Posterior cingulate gyrus (tissue), 11 donors: ENCODE data around the gene RIPOR3.
A peak's percentile ranks its signal among the peaks of the same experiment; 100 is the strongest.
"Not testable (repeated sequence)": the region's sequence is repeated elsewhere in the genome, so short reads cannot be mapped to it uniquely, and the experiment has no call there.

Source experiments
- DNase-seq, 10 donors: peaks; one replicate each; pipeline versions ENCODE4 v3.0.0 to v3.0.0-alpha.2; 2020 to 2021; ENCODE audit warnings: mixed read lengths in 3 of 10
- intact Hi-C: fragments of 100-400 bp; cut with DNase I; formaldehyde crosslinking; loops from one replicate; pipeline ENCODE4 v1.15.1; 2023

Gene RIPOR3

DNA sequence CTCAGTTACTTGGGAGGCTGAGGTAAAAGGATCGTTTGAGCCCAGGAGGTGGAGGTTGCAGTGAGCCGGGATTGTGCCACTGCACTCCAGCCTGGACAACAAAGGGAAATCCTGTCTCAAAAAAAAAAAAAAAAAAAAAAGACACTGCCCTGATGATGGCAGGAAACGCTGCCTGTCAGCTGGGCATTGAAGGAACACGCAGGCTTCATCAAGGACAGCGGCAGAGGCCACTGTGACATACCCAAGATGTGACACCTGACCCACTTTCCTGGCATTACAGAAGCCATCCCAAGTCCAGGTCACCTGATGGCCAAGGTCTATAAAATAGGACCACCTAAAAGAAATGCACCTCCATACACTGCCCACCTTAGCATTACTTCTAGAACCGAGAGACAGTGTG lies 75.9 kb downstream of the RIPOR3 start:
- DNase-seq = no peak
- intact Hi-C loops = no loop called here

DNA sequence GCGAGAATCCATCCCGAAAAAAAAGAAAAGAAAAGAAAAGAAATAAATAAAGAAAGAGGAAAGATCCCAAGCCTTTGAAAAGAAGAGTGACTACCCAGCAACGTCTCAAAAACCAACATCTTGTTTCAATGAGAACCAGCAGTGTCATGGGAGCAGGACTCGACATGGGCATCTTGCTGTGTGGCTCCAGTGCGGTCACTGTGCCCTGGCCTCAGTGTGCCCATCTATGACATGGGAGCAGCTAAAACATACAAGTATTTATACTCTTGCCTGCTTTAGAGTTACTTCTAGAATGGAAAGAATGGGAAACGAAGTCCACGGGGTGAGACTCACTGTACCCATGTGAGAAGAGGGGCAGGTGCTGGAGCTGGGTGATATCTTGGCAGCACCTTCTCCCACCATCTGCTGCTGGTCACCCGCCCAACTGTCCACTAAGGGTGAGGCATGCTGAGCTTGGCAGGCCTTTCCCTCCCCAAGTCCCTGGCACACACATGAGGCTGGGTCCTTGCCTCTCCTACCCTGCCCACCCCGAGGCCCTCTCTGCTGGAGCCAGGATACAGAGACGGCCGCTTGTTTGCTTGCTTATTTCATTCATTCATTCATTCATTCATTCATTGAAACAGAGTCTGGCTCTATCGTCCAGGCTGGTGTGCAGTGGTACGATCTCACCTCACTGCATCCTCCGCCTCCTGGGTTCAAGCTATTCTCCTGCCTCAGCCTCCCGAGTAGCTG lies 77.7 kb downstream of the RIPOR3 start:
- DNase-seq = no peak
- intact Hi-C loops = no loop called here

DNA sequence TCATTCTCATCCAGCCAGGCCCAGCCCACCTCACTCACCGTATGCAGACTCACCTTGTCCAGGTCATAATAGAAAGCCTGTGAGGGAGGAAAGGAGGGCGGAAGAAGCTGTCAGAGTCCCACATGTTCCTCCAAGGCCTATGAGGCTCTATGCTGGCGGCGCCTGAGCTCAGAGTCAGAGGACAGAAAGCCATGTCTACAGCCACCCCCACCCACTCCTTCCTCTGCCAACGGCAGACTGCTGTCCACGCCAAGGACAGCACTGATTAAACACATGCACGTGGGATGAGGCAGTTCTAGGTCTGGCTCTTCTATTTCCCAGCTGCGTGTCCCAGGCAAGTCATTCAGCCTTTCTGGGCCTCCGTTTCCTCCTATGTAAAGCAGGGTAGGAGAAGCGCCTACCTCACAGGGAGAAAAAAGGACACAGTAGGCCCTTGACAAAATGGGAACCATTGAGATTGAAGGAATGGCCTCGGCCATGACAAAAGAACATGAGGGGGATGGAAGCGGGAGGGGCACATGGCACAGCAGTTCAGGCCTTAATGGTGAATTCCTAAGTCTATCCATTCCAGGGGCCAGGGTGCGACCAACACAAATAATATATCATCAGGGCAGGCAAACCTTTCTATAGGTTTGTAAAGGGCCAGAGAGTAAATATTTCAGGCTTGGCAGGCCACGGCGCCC lies 80.1 kb downstream of the RIPOR3 start:
- no peak for DNase-seq
- intact Hi-C loops = no loop called here

DNA sequence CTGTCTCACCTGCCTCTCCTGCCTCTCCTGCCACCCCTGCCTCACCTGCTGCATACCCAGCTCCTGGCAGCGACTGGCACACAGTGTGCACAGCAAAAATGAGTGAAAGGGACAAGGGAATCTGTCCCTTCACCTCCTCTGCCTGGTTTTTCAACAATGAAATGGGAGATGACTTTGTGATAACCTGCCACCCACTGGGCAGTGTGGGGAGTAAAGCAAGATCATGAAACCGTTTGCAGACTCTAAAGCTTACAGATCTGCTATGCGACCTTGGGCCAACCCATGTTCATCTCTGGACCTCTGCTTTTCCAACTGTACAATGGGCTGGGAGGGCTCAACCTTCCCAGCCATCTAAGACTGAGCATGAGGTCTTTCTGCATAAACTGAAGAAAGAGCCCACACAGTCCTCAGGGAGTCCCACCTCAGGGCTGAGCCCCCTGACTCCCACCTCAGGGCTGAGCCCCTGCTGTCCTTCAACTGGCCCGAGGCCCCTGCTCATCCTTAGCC lies 81.1 kb downstream of the RIPOR3 start:
- no peak for DNase-seq
- intact Hi-C loops = no loop called here

DNA sequence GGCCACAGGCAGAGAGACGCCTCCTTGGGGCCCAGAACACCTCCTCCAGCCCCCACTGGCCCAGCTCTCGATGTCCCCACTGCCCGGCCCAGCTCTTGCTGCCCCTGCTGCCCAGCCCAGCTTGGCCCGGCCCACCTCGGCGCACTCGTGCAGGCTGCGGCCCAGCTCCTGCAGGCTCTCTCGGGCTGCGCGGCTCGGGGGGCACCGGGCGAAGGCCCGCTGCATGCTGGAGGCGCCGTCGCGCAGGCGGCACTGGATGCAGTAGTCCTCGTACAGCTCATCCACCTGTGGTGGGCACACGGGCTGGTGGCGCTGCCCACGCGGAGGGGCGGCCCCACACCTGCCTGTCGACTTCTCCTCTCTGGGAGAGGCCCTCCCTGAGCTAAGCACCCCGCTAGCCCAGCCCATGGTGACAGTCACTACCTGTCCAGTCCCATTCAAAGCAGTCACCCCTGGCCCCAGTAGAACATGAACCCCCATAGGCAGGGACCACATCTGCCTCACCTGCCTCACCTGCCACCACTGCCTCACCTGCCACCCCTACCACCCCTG lies 81.8 kb downstream of the RIPOR3 start:
- intact Hi-C loops = no loop called here
- DNase-seq = no peak

DNA sequence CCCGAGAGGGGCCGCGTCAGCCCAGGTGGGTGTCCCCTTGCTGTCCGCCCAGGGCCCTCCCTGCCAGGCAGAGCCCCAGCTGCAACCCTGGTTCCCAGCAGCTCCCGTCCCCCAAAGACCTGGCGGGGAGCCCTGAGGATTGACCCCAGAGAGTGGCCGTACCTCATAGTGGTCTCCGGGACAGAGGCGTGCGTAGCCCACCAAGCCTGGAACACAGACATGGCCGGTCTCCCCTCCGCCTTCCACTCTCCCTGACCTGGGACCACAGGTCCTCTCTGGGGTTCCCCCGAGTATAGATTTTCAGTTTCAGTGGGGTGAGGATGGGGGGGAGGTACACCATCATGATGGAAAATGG lies 82.6 kb downstream of the RIPOR3 start:
- intact Hi-C loops = no loop called here
- DNase-seq = no peak

DNA sequence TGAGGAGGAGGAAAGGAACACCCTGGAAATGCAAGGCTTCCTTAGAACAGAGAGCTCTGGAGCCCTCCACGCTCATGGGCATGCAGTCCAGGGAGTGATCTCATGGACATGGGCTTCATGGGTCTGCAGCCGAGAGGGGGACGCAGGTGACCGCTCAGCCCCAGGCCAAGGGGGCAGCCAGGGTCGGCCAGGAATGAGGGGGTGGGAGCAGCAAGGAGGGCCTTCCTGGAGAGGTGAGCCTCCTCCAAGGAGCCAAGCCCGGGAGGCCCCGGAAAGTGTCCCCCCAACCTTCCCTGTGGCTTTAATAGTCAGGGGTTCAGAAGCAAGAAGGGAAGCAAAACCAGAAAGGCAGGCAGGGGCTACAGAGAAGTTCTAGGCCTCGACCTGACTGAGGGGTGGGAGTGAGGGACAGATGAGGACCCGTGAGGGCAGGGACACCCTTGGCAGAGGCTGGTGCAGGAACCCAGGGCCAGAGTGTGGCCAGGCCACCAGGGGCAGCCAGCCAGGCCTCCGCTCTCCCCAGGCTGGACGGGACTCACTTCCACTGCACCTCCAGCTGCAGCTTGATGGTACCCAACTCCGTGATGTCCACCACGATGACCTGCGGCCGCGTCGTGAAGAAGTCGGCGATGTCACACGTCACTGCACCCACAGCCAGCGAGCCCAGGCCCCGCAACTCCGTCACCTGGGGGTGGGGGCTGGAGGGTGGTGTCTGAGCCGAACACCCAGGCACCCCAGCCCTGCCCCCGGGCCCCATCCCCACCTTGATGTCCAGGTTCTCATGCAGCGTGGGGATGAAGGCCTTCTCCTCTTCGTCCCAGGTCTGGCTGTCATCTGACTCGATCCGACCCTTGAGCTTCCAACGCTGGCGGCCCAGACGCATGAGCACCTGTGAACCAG lies 83.2 kb downstream of the RIPOR3 start:
- intact Hi-C loops = no loop called here
- DNase-seq = no peak

DNA sequence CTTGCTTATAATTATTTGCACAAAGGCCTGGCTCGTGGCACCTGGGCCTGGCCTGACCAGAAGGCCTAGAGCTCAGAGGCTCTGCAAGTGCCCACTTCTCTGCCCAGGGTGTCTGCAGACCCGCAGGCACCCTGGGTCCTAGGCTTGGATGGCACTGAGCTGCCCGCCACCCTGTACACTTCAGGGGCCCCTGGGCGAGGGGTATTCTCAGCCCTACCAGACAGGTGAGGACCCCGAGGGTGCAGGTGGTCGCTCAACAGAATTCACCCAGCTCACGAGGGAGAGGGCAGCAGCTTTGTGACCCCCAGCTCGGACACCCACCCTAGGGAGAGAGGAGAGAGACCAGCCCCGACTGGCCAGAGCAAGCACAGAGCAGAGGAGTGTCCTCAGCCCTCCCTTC lies 83.9 kb downstream of the RIPOR3 start:
- intact Hi-C loops = no loop called here
- DNase-seq = no peak

DNA sequence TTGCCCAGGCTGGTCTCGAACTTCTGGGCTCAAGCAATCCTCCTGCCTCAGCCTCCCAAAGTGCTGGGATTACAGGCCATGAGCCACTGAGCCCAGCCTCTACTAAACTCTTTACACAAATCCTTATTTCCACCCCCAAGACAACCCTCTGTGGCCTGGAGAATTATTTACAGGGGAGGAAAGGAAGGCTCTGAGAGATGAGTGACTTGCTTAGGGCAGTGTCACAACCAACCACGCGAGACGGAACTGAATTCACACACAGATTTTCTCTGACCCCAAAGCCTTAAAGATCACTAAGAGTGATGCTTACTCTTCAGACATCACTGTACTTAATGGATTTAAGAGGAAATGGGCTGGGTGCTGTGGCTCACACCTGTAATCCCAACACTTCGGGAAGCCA lies 86.2 kb downstream of the RIPOR3 start:
- intact Hi-C loops = no loop called here
- DNase-seq = no peak

DNA sequence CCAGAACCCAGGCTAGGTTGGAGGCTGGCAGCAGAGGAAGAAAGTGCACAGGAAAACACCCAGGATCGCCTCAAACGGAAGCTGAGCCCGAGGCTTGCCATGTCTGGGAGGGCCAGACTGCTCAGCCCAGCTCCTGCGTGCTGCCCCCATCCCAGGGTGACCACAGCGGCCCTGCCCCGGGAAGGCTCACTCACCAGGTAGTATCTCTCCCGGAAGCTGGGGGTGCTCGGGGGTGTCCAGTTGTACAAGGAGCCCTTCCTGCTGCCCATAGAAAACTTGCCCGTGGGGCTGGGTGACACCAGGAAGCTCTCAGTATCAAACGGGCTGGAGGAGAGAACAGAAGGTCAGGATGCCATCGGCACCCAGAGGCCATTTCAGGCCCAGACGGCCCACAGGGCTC lies 86.9 kb downstream of the RIPOR3 start:
- intact Hi-C loops = no loop called here

DNA sequence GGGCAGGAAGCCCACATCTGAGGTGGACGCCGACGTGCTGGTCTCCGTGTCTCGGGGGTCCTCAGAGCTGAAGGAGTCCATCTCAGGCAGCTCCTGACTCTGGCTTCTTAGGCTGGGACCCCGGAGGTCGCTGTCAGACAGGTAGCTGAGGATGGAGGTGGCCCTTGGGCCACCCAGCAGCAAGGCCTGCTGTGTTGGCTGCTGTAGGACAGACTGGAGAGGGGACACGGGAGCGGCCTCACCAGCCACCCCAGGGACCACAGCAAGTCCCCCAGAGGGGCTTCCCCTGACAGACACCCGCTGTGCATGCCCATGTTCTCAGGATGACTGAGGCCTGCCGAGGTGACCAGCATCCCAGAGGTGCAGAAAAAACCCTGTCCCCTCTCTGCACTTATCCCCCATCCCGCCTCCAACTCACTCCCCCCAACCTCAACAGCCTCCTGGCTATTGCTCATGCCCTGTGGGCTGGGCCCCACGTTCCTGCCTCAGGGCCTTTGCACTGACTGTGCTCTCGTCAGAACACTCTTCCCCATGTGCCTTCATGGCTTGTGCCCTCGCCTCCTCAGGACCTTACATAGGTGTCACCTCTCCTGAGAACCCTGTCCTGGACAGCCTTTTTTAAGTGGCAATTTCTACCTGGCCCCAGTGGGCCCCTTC lies 88.8 kb downstream of the RIPOR3 start:
- DNase-seq = no peak
- intact Hi-C loops = no loop called here

More for the DNA sequence above, 86.9 kb downstream of the RIPOR3 start:
- no peak for DNase-seq

DNA sequence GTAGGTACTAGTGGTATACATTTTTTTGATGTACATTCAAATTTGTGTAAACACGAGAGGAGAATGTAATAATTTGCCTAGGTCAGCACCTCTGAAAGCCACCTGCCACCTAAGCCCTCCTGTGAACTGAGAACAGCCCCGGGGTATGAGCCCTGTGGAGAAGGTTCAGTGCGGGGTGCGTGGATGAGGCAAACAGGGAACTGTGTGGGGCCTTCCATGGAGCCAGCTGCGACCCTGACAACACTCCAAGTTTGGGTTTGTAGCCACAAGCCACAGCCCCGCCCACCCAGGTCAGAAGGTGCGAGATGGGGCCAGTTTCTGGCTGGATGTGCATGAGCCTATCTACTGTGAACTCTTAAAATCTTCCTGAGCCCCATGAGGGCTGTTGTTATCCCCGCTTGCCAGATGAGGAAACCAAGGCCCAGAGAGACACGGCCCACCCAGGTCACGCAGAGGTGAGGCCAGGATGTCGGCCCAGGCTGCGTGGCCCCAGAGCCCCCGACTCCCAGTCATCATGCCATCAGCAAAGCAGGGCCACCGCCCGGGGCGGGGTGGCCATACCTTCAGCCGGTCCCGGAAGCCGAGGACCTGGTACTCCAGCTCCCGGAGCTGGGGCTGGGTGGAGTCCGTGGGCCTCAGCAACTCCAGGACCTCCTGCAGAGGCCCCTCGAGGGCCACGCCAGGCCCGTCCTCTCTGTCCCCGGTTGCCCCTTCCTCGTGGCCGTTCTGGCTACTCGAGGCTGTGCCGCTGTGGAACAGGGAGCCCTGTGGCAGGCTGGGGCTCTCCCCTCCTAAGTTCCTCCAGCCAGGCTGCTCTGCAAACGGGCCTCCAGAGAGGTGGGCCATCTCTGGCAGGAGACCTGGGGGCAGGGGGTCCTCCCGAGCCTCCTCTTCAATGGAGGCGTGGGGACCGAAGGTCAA lies 89.6 kb downstream of the RIPOR3 start:
- intact Hi-C loops = no loop called here
- DNase-seq = no peak

DNA sequence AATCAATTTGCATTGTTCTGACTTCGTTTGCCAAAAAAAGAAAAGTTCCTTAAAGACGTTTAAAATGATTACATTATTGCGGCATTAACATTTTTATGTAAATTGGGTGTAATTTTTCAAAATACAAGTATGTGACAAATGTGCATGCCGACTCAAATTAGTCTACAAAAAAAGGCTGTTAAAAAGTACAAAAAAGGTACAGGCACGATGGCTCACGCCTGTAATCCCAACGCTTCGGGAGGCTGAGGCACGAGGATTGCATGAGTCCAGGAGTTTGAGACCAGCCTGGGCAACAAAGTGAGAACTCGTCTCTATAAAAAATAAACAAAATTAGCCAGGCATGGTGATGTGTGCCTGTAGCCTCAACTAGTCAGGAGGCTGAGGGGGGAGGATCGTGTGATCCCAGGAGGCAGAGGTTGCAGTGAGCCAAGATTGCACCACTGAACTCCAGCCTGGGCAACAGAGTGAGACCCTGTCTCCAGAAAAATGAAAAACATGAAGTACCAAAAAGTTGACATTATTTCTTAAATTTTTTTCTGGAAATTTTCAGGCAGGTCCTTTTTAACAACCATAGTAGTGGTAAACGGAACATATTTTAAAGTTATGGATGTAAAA lies 91.0 kb downstream of the RIPOR3 start:
- no peak for DNase-seq
- intact Hi-C loops = no loop called here

DNA sequence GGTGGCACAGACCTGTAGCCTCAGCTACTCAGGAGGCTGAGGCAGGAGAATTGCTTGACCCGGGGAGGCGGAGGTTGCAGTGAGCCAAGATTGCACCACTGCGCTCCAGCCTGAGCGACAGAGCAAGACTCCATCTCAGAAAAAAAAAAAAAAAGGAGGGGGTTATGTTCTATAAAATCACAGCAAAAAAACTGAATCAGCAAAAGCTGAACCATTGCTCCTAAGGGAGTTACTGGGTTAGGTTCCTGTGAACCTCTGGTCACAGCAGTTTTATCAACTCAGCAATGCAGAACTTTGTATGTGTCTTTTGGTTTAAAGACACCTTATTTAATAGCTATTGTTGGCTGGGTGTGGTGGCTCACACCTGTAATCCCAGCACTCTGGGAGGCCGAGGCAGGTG lies 92.6 kb downstream of the RIPOR3 start:
- DNase-seq, intact Hi-C loops: not testable (repeated sequence)

DNA sequence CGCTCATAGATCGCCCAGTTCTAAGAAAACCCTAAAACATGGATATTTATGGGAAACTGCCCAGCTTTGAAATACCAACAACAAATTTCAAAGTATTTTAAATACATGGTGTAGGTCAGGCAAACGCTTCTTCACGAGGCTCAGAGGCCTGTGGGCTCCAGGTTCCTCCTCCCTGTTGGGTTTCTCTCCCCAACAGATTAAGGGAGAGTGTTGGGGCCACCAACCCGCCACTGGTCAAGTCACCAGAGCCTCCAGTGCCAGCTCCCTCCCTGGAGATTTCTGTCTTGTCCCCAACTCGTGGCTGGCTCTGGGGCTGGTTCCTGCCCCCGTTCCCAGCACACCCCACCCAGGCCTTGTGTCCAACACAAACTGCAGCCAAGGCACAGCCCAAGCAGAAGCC lies 93.3 kb downstream of the RIPOR3 start:
- intact Hi-C loops = no loop called here
- no peak for DNase-seq

DNA sequence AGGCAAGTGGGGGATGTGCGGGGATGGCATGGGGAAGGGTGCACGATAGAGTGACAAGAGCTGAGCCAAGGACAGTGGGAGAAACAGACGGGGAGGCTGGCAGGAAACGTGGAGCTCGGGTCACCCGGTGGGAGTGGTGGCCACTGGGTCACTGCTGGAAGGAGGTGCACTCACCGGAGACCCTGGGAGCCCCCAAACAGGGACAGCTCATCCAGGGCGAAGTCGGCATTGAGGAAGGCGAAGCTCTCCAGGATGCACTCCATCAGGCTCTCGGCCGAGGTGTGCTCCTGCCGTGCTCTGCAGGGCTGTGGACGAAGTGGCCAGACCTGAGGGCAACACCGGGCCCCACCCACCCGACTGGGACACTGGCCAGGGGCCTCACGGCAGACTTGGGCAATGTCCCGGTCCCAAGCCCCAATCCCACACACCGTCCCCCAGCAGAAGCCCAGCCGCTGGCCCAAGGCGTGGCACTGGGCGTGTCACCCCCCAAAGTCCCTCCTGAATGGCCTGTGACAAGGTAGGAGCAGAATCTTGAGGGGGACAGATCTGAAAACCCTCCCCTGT lies 93.9 kb downstream of the RIPOR3 start:
- no peak for DNase-seq
- intact Hi-C loops = no loop called here

DNA sequence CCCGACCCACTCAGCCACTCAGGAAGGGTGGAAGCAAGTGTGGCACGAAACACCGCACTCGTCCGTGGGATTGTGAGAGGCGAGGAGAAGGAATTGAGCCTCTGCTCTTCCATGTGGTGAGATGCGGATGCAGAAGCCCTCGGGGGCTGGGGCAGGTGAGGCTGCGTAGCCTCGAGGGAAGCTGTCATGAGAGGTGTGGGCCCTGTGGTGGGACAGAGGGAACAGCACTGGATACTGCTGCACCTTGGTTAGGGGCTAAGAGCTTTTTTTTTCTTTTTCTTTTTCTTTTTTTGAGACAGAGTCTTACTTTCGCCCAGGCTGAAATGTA lies 94.7 kb downstream of the RIPOR3 start:
- intact Hi-C loops = no loop called here
- peak in 1 of 10 donors; percentile 83 for DNase-seq

DNA sequence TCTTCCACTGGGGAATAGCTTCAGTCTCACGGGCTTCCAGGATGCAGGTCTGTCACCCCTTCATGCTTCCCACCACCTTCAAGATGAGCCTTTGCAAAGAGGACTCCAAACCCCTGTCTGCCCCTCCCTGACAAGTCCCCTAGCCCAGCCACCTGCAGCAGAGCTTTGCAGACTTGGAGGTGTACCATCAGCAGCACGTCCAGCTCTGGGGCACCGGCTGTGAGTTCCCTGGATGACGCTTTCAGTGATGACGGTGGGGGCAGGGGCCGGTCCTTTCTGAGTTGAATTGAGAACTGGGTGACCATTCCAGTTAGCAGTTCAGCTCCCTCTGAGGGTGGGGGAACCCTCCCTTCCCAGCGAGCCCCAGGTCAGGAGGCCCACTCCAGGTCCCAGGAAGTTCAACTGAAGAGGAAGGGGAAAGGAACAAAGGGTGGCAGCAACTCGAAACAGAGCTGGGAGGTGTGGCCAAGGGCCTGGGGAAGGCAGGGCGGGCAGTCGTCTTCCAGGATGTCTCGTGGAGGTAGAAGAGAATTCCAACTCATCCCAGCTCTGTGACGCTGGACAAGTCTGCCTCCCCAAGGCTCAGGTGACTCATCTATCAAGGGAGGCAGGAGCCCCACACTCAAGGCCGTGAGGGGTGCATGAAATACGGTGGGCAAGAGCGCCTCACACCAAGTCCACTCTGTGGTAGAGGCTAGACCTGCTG lies 95.2 kb downstream of the RIPOR3 start:
- intact Hi-C loops = no loop called here
- peak in 3 of 10 donors; percentile 72 to 86 (median 75) for DNase-seq
